ENCODE measurements around the gene TAF11L14.
"Not testable (repeated sequence)": the region's sequence is repeated elsewhere in the genome, so short reads cannot be mapped to it uniquely, and the experiment has no call there.

DNA sequence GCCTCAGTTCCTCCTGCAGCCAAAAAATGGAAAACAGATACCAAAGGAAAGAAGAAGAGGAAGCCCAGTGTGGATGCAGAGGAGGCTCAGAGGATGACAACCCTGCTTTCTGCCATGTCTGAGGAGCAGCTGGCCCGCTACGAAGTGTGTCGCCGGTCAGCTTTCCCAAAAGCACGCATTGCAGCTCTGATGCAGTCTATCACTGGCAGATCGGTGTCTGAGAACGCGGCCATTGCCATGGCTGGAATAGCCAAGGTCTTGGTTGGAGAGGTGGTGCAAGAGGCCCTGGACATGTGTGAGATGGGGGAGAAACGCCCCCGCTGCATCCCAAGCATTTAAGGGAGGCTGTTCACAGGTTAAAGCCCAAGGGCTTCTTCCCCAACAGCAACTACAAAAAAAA, 15.0 kb downstream of the TAF11L14 start:
- not testable (repeated sequence) for TF ChIP-seq POLR2A (IDR thresholded peaks at IDR 0.05)
- TF ChIP-seq, protein P1, sequence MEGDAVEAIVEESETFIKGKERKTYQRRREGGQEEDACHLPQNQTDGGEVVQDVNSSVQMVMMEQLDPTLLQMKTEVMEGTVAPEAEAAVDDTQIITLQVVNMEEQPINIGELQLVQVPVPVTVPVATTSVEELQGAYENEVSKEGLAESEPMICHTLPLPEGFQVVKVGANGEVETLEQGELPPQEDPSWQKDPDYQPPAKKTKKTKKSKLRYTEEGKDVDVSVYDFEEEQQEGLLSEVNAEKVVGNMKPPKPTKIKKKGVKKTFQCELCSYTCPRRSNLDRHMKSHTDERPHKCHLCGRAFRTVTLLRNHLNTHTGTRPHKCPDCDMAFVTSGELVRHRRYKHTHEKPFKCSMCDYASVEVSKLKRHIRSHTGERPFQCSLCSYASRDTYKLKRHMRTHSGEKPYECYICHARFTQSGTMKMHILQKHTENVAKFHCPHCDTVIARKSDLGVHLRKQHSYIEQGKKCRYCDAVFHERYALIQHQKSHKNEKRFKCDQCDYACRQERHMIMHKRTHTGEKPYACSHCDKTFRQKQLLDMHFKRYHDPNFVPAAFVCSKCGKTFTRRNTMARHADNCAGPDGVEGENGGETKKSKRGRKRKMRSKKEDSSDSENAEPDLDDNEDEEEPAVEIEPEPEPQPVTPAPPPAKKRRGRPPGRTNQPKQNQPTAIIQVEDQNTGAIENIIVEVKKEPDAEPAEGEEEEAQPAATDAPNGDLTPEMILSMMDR (IDR thresholded peaks at IDR 0.05 in 8 of 11, conservative IDR thresholded peaks at IDR 0.05 in 3 of 11) = not testable (repeated sequence)

Measured in spleen (tissue), 7 donors.